HG02970 (cell line): ENCODE data around the gene BHLHE41.

Experiments
- ATAC-seq: cut with Tn5 transposase; IDR thresholded peaks from one replicate; pipeline ENCODE4 v1.9.1; 2021; ENCODE audit warnings: mild to moderate bottlenecking, moderate library complexity, moderate number of reproducible peaks; ENCODE audit not compliant: unreplicated experiment, low FRiP score

Gene BHLHE41

GRCh38 chr12:26124446-26125399 is at the start of gene BHLHE41:
TSS of gene BHLHE41 (minus strand) at chr12:26125037. CDS start at chr12:26124779, 258 bp downstream.
- no peak for ATAC-seq

- ATAC-seq: no peak
Measured at GRCh38 chr12:26172946-26173552, 48.2 kb upstream of the BHLHE41 start.

- no peak for ATAC-seq
Measured at GRCh38 chr12:26172539-26172938, 47.7 kb upstream of the BHLHE41 start.

- ATAC-seq: no peak
Measured at GRCh38 chr12:26172013-26172412, 47.2 kb upstream of the BHLHE41 start.

- ATAC-seq: no peak
Measured at GRCh38 chr12:26164118-26164517, 39.3 kb upstream of the BHLHE41 start.

GRCh38 chr12:26162905-26163304 is 38.1 kb upstream of the BHLHE41 start:
- ATAC-seq: no peak

GRCh38 chr12:26162174-26162573 is 37.3 kb upstream of the BHLHE41 start:
- ATAC-seq: no peak

GRCh38 chr12:26158078-26158764 is 33.4 kb upstream of the BHLHE41 start:
- ATAC-seq: no peak

GRCh38 chr12:26157001-26157400 is 32.2 kb upstream of the BHLHE41 start:
- peak; percentile 14 for ATAC-seq

- ATAC-seq: peak; percentile 81
Measured at GRCh38 chr12:26156201-26156871, 31.5 kb upstream of the BHLHE41 start.

GRCh38 chr12:26153421-26154154 is 28.8 kb upstream of the BHLHE41 start:
- no peak for ATAC-seq

GRCh38 chr12:26152507-26153102 is 27.8 kb upstream of the BHLHE41 start:
- ATAC-seq: no peak

- ATAC-seq: no peak
Measured at GRCh38 chr12:26150736-26151450, 26.1 kb upstream of the BHLHE41 start.

GRCh38 chr12:26149968-26150500 is 25.2 kb upstream of the BHLHE41 start:
- ATAC-seq: no peak

GRCh38 chr12:26148291-26148690 is 23.5 kb upstream of the BHLHE41 start:
- ATAC-seq: no peak

GRCh38 chr12:26143291-26143690 is 18.5 kb upstream of the BHLHE41 start:
- no peak for ATAC-seq

- ATAC-seq: no peak
Measured at GRCh38 chr12:26138860-26139259, 14.0 kb upstream of the BHLHE41 start.

GRCh38 chr12:26136688-26137087 is 11.9 kb upstream of the BHLHE41 start:
- ATAC-seq: no peak

- ATAC-seq: no peak
Measured at GRCh38 chr12:26135571-26135970, 10.7 kb upstream of the BHLHE41 start.
